ENCODE data around the gene HINFP.
A peak's percentile ranks its signal among the peaks of the same experiment; 100 is the strongest.
"Not testable (repeated sequence)": the region's sequence is repeated elsewhere in the genome, so short reads cannot be mapped to it uniquely, and the experiment has no call there.

The HINFP gene

DNA sequence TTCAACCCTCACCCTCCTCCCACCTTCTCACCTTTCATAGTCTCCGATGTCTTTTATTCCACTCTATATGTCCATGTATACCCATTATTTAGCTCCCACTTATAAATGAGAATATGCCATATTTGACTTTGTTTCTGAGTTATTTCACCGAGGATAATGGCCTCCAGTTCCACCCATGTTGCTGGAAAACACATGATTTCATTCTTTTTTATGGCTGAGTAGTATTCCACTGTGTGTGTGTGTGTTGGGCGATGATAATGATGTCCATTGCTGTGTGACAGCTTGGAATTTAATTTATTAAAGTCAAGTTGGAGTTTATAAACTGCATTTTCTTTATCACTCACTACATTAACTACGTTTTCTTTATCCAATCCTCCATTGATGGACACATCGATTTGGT is 3.2 kb upstream of the HINFP start:
- no peak for DNase-seq

DNA sequence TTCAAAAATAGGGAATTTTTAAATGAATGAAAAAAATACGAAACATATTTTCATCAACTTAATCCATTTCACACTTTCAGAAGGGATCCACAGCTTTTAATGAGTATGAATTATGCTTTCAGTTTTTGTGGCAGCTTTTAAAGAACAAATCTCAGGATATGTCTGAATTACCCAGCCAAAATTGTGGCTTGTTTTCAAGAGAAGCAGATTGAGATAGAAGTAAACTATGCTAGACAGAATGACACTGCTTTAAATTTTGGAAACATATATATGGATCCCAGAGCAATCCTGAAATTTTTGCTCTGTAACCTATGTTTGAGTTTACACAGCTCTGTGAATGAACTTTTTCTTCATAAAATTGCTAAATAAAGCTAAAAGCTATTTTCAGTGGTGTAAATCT is 2.4 kb upstream of the HINFP start:
- DNase-seq = no peak

DNA sequence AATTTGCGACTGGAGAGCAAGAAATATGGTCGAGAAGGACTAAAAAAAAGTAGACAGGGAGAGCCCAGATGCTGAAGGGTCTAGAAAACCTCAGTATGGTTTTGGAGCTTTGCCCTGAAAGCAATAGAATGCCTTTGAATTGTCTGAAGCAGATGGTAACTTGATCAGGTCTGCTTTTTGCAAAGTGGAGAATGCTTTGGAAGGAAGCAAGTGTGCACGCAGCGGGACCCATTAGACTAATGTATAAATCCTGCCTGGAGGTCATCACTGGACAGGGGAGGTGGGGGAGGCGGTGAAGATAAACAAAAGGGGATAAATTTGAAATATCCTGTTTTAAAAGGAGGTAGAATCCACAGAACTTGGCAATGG is 757 bp upstream of the HINFP start:
- no peak for DNase-seq

- no peak for DNase-seq
Measured at GRCh38 chr11:119121811-119122124, 388 bp downstream of the HINFP start.

- no peak for DNase-seq
Measured at GRCh38 chr11:119125821-119126220, 4.4 kb downstream of the HINFP start.

DNA sequence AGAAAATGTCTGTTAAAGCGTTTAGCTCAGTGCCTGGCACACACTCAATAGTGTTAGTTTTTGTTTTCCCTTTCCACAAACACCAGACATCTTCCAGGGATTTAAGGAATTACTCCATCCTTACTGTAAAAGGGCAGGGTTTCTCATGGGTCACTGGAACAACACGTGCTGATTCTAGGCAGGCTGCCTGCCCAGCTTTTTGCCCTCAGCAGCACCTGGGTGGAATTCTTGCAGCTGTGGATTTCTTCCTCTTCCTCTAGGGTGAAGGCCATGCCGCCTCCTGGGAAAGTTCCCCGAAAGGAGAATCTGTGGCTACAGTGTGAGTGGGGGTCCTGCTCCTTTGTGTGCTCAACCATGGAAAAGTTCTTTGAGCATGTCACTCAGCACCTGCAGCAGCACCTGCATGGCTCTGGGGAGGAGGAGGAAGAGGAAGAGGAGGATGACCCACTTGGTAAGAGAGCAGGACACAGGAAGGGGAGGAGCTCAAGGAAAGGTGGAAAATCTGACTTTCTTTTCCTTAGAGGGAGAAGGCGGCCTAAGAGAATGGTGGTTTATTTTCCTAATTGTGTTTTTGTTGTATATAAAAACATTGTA is 5.4 kb downstream of the HINFP start:
- no peak for DNase-seq

DNA sequence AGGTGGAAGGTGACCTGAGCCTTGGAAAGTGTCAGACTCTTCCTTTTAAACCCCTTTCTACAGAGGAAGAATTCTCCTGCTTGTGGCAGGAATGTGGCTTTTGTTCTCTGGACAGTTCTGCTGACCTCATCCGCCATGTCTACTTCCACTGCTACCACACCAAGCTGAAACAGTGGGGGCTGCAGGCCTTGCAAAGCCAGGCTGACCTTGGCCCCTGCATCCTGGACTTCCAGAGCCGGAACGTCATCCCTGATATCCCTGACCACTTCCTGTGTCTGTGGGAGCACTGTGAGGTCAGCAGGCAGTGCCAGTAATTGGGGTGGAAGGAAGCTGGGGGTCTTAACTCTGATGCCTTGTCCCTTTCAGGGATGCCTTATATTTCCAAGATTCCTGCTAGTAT is 9.3 kb downstream of the HINFP start:
- no peak for DNase-seq

GRCh38 chr11:119134389-119134978 is 13.1 kb downstream of the HINFP start:
- no peak for DNase-seq

GRCh38 chr11:119139276-119139675 is 17.9 kb downstream of the HINFP start:
- not testable (repeated sequence) for DNase-seq

GRCh38 chr11:119144825-119145486 is 23.6 kb downstream of the HINFP start:
- peak; percentile 92 for DNase-seq

DNA sequence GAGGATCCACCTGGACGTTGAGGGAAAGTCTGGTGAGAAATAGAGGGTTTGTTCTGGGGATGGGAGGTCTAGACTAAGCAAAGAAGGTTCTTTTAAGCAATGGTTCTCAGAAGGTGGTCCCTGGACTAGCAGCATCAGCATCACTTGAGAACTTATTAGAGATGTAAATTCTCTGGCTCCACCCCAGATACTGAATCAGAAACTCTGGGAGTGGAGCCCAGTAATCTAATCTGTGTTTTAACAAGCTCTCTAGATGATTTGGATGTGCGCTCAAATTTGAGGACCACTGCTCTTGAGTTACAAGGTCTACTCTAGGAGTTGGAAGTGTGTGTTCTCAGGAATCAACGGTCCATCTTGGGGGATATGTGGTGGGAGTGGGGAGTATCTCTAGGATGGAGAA is 24.2 kb downstream of the HINFP start:
- no peak for DNase-seq

- DNase-seq = no peak
Measured at GRCh38 chr11:119147604-119148333, 26.4 kb downstream of the HINFP start.

DNA sequence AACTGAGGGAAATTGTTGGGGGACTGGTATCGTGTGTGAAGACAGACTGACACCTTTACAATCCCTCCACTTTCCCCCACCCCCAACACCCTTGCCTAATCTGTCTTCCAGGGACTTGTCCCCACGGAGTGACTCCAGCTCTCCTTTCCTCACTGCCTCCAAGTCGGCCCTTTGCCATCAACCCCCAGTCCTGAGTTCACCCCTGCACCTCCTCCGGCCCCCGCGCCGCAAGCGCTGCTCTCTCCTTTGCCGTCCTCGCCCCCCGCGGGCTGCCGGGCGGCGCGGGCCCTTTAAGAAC is 27.3 kb downstream of the HINFP start:
- DNase-seq = no peak

GRCh38 chr11:119149018-119149785 is 27.8 kb downstream of the HINFP start, which contains the start of gene ABCG4:
Gene ABCG4, plus strand, starts transcription at chr11:119149052. Its CDS starts 914 bp downstream, at chr11:119149966.
- no peak for DNase-seq

DNA sequence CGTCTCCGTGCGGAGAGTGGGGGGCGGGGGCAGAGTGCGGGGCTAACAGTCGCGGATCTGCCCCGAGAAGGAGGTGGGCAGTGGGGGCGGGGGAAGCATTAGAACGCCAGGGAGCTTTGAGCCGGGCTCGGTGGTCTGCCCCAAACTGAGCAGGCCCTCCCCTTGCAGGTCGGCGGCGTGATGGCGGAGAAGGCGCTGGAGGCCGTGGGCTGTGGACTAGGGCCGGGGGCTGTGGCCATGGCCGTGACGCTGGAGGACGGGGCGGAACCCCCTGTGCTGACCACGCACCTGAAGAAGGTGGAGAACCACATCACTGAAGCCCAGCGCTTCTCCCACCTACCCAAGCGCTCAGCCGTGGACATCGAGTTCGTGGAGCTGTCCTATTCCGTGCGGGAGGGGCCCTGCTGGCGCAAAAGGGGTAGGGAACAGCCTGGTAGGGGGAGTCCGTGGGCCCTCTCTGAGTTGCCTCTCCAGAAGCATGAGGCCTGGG is 28.5 kb downstream of the HINFP start:
- DNase-seq = no peak

GRCh38 chr11:119152043-119152442 is 30.7 kb downstream of the HINFP start:
- no peak for DNase-seq

DNA sequence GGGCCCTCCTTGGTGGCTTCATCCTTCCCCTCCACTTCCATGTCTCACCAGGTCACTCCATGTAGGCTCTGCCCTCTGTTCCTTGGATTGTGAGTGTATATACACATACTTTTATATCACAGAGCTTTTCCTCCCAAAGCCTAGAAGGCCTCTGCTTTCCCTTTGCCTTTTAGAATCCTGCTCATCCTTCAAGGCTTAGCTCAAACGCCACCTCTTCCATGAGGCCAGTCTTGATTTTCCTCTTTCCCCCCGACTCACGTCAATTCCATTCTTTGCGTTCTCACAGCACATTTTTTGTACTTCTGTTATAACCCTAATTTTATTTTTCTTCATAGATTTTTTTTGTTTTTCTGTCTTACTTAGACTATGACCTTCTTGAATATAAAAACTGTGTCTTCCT is 31.2 kb downstream of the HINFP start:
- DNase-seq = no peak

GRCh38 chr11:119153049-119153818 is 31.9 kb downstream of the HINFP start:
- DNase-seq = peak; percentile 74

GRCh38 chr11:119154178-119154577 is 32.8 kb downstream of the HINFP start:
- DNase-seq = no peak

- peak; percentile 73 for DNase-seq
Measured at GRCh38 chr11:119155733-119156492, 34.5 kb downstream of the HINFP start.

- DNase-seq = no peak
Measured at GRCh38 chr11:119156496-119156895, 35.1 kb downstream of the HINFP start.

DNA sequence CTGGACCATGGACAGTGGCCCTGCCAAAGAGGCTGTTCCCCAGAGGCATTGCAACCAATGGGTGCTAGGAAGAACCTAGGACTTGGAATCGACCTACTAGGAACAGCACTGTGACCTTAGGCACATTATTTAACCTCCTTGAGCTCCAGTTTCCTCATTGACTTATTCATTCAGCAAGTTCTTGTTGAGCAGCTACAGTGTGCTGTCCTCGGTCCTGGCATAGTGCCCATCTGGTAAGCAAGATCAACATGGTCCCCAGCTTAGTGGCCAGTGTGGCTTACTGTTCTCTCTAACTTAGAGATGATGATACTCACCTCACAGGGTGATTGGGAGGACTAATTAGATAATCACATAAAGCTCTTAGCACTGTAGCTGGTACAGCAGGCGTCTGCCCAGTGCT is 35.7 kb downstream of the HINFP start:
- no peak for DNase-seq
